KMS-11 (cell line): ENCODE results near the gene SLC35F3.

Experiments used
- H2AFZ ChIP-seq: fragments of 200-600 bp; sonication (generic); 2 replicates; pipeline ENCODE4 v1.6.1; 2016; ENCODE audit warnings: antibody characterized with exemption, mixed run types, low read depth
- H3K27ac ChIP-seq: fragments of 200-600 bp; sonication (generic); 2 replicates; pipeline ENCODE4 v1.6.1; 2016; ENCODE audit warnings: mild to moderate bottlenecking, mixed run types
- H3K27me3 ChIP-seq: fragments of 200-600 bp; sonication (generic); 2 replicates; pipeline ENCODE4 v1.6.1; 2017; ENCODE audit warnings: mild to moderate bottlenecking, low read depth, mixed run types, moderate library complexity; ENCODE audit not compliant: insufficient read depth
- H3K36me3 ChIP-seq: fragments of 200-600 bp; sonication (generic); 2 replicates; pipeline ENCODE4 v1.6.1; 2017; ENCODE audit warnings: mild to moderate bottlenecking, mixed run types; ENCODE audit not compliant: insufficient read depth
- H3K4me1 ChIP-seq: fragments of 200-600 bp; sonication (generic); 2 replicates; pipeline ENCODE4 v1.6.1; 2016; ENCODE audit warnings: mild to moderate bottlenecking, low read depth, mixed run types; ENCODE audit not compliant: poor library complexity, severe bottlenecking
- H3K4me2 ChIP-seq: fragments of 200-600 bp; sonication (generic); 2 replicates; pipeline ENCODE4 v1.7.0; 2016; ENCODE audit warnings: mild to moderate bottlenecking, mixed run types
- H3K4me3 ChIP-seq: fragments of 200-600 bp; sonication (generic); IDR thresholded peaks from 2 replicates; pipeline ENCODE4 v1.6.1; 2017; ENCODE audit warnings: low read depth, low read length, mixed read lengths; ENCODE audit not compliant: insufficient read depth
- H3K79me2 ChIP-seq: fragments of 200-600 bp; sonication (generic); 2 replicates; pipeline ENCODE4 v1.6.1; 2016; ENCODE audit warnings: low read depth, mixed run types; ENCODE audit not compliant: insufficient read depth
- H3K9ac ChIP-seq: fragments of 200-600 bp; sonication (generic); 2 replicates; pipeline ENCODE4 v1.6.1; 2016; ENCODE audit warnings: mild to moderate bottlenecking, mixed run types
- H4K20me1 ChIP-seq: fragments of 200-600 bp; sonication (generic); 2 replicates; pipeline ENCODE4 v1.6.1; 2016; ENCODE audit warnings: mild to moderate bottlenecking, mixed run types; ENCODE audit not compliant: insufficient read depth
- CTCF ChIP-seq: fragments of 200-600 bp; sonication (generic); conservative IDR thresholded peaks from 2 replicates; pipeline ENCODE4 v1.6.1; 2017; ENCODE audit warnings: low read depth, mild to moderate bottlenecking, antibody characterized with exemption, low read length, moderate library complexity, mixed read lengths

Gene SLC35F3

GRCh38 chr1:234226113-234226818 is 321.8 kb downstream of the SLC35F3 start:
- Histone ChIP-seq H3K4me1 (no peaks in the 10 kb centered on the region), H3K4me3 (no peak overlapping the region), H4K20me1 (no peaks in the 10 kb centered on the region), H3K27ac (no peak overlapping the region), H2AFZ (no peak overlapping the region), H3K9ac (no peak overlapping the region), H3K4me2 (no peak overlapping the region), H3K27me3 (no peaks in the 10 kb centered on the region), H3K36me3 (no peaks in the 10 kb centered on the region), H3K79me2 (no peaks in the 10 kb centered on the region)
- TF ChIP-seq CTCF = no peak

GRCh38 chr1:234226819-234227165 is 322.3 kb downstream of the SLC35F3 start:
- H3K4me3 ChIP-seq = no peak overlapping the region
- no peaks in the 10 kb centered on the region for H4K20me1 ChIP-seq
- H3K4me2 ChIP-seq = no peak overlapping the region
- no peak overlapping the region for H2AFZ ChIP-seq
- H3K9ac ChIP-seq = no peak overlapping the region
- H3K4me1 ChIP-seq = no peaks in the 10 kb centered on the region
- H3K27me3 ChIP-seq = no peaks in the 10 kb centered on the region
- no peak overlapping the region for H3K27ac ChIP-seq
- no peaks in the 10 kb centered on the region for H3K36me3 ChIP-seq
- TF ChIP-seq CTCF = no peak
- H3K79me2 ChIP-seq = no peaks in the 10 kb centered on the region

GRCh38 chr1:234229581-234230387 is 325.3 kb downstream of the SLC35F3 start:
- Histone ChIP-seq H3K4me2 (no peak overlapping the region), H3K9ac (no peak overlapping the region), H2AFZ (no peak overlapping the region)

GRCh38 chr1:234230414-234230862 is 326.0 kb downstream of the SLC35F3 start:
- no peaks in the 10 kb centered on the region for H3K4me1 ChIP-seq
- H3K4me3 ChIP-seq = no peak overlapping the region
- no peak overlapping the region for H3K27ac ChIP-seq
- no peaks in the 10 kb centered on the region for H3K27me3 ChIP-seq
- no peaks in the 10 kb centered on the region for H3K36me3 ChIP-seq
- no peaks in the 10 kb centered on the region for H4K20me1 ChIP-seq
- H2AFZ ChIP-seq = no peak overlapping the region
- TF ChIP-seq CTCF = no peak
- H3K79me2 ChIP-seq = no peaks in the 10 kb centered on the region
- no peak overlapping the region for H3K9ac ChIP-seq
- H3K4me2 ChIP-seq = no peak overlapping the region

More at GRCh38 chr1:234229581-234230387, 325.3 kb downstream of the SLC35F3 start:
- Histone ChIP-seq H3K4me3 (no peak overlapping the region), H3K36me3 (no peaks in the 10 kb centered on the region), H3K27ac (no peak overlapping the region), H4K20me1 (no peaks in the 10 kb centered on the region), H3K27me3 (no peaks in the 10 kb centered on the region), H3K4me1 (no peaks in the 10 kb centered on the region), H3K79me2 (no peaks in the 10 kb centered on the region)
- TF ChIP-seq CTCF = no peak
